GM10847 (cell line): ENCODE data around the gene PUSL1.

Source experiments
- POLR2A ChIP-seq: IDR thresholded peaks from 2 replicates; pipeline ENCODE4 v1.6.1; 2011; ENCODE audit not compliant: insufficient read length; ENCODE audit errors: extremely low read depth

Gene PUSL1

DNA sequence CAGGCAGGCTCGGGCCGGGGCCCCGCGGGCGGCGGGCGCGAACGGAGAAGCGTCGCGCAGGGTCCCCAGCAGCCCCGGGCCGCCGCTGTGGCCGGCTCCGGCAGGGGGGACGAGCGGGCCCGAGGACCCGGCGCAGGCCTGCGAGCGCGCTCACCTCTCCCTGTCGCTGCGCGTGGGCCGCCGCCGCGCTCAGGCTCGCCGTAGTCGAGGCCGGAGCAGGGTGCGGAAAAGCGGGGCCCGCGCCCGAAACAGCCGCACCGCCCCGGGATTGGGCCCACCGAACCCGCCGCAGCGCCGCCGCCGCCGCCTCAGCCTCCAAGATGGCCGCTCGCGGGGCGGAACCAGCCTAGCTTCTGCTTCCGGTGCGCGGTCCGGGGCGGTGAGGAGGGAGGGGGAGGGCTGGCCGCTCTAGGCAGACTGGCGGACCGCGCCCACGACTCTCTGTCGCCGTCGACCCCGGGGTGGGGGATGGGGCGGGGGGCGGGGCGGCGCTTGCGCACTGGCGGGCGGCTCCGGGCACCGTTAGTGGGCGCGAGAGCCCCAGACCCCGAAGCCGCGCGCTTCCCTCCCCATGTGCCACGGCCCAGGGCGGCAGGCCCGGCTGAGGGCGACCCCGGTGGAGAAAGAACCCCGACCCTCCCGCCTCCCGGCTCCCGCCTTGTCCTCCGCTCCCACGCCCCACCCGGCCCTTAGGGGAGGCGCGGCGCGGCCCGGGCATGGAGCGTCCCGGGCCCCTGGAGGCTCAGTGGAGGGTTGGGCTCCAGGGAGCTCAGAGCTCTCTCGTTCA is 34.7 kb upstream of the PUSL1 start, which contains the start of gene UBE2J2:
UBE2J2 (minus strand) TSS at position 343 of the 787 bp plus-strand sequence. CDS start 5,862 bp downstream, outside the sequence.
- TF ChIP-seq POLR2A = peak; percentile 81

DNA sequence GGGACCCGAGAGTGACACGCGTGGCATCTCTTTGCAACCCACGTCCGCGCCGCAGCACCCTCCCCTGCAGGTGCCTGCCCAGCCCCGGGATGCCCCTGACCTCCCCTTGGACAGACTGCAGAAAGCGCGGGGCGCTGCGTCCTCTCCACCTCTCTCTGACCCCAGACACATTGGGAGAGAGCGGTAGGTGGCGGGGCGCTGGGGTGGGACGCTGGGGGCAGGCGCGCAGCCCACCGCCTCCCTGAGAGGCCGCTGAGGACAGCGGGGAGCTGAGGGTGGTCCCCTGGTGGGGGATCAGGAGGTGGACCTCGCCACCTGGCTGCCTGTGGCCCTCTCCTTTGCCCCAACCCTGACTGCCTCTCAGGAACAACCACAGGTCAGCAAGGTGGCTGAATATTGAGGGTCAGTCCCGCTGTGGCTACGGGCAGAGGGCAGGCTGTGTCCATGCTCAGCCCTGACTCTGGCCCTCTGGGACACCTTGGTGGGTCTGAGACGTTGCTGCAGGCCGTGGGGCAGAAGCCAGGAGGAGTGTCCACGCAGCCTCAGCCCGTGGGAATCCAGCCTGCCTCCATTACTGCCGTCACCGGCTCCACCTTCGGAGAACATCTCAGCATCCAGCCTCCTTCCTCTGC is 34.0 kb upstream of the PUSL1 start:
- TF ChIP-seq POLR2A = no peak

DNA sequence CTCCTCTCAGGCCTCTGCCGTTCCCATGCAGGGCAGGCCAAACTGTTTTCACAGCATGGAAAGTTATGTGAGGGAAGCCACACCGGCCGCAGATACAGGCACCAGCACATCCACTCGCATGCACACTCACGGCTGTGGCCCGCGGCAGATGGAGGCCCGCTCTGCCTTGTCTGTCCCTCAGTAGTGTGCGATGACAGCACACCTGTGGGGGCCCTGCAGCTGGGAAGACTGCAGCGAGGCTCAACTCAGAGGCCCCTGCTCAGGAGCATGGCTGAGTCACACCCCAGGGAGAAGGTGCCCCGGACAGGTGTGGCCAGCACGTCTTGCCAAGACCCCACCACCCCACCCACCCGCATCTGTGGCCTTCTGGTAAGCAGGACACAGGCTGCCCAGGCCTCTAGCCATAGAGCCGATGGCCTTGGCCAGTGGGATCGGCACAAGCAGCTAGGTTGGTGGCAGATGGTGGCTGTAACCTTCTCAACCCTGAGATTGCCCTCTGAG is 33.4 kb upstream of the PUSL1 start:
- no peak for TF ChIP-seq POLR2A

DNA sequence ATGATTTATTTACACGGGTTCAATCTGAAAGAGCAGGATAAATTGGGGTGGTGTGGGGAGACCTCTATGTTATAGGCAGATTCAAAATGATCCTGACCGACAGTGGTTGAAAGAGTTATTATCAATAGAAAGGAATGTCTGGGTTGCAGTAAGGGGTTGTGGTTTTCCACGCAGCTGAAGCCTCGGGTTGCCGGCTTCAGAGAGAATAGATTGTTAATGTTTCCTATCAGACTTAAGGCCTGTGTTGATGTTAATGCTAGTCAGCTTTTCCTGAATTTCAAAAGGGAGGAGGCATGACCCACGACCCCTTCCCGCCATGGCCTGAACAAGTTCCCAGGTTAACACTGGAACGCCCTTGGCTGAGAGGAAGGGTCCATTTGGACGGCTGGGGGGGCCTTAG is 32.6 kb upstream of the PUSL1 start:
- TF ChIP-seq POLR2A = no peak

DNA sequence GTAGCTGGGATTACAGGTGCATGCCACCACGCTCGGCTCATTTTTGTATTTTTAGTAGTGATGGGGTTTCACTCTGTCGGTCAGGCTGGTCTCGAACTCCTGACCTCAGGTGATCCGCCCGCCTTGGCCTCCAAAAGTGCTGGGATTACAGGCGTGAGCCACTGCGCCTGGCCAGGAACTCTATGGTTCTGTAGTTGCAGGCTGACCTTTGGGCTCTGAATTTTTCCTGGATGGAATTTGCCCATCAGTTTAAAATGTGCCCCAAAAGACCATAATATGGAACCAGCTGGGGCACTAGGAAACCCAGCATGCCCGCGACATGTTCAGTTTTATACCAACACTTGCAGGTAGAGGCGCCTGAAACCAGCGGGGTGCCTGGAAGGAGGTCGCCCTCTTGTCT is 29.8 kb upstream of the PUSL1 start:
- no peak for TF ChIP-seq POLR2A

DNA sequence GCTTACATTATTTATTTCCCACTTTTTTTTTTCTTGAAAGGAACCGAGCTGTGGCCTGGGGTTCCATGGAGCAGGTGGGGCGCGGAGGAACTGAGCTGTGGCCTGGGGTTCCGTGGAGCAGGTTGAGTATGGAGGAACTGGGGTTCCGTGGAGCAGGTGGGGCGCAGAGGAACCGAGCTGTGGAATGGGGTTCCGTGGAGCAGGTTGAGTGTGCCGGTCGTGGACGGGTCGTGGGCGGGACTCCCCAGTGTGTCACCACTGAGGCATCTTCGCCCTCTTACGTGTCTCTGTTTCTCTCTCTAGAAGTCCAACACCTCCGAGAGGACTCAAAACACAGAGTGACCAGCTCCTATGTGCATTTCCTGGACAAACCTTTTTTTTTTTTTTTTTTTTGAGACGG is 29.4 kb upstream of the PUSL1 start:
- no peak for TF ChIP-seq POLR2A

DNA sequence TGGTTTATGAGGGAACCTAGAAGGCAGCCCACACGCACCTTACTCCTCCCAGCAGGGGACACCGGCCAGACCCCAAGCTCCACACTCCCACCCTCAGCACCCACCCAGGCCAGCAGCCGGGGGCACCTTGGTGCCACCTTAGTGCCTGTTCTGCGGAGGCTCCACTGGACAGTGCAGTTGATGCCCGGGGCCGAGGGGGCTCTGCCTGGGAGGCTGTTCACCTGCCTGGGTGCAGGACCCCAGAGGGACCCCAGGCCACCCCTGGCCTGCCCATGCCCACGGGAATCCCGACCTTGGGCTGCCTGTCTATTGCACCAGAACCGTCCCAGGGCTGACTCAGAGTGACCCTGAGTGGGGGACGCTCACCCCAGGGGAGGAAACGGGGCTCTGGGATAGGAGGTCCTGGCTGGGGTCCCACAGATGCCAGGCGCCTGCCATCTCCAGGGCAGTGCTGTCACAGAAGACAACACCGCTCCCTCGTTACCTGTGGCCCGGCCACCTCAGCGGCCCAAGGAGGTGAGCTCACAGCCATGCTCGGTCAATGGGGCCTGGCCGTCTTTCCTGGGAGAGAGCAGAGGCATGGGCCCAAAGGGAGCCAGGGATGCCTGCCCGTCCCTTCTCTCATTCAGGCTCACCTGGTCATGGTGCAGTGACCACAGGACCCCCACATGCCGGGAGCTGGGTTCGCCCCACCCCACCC is 27.5 kb upstream of the PUSL1 start:
- no peak for TF ChIP-seq POLR2A

DNA sequence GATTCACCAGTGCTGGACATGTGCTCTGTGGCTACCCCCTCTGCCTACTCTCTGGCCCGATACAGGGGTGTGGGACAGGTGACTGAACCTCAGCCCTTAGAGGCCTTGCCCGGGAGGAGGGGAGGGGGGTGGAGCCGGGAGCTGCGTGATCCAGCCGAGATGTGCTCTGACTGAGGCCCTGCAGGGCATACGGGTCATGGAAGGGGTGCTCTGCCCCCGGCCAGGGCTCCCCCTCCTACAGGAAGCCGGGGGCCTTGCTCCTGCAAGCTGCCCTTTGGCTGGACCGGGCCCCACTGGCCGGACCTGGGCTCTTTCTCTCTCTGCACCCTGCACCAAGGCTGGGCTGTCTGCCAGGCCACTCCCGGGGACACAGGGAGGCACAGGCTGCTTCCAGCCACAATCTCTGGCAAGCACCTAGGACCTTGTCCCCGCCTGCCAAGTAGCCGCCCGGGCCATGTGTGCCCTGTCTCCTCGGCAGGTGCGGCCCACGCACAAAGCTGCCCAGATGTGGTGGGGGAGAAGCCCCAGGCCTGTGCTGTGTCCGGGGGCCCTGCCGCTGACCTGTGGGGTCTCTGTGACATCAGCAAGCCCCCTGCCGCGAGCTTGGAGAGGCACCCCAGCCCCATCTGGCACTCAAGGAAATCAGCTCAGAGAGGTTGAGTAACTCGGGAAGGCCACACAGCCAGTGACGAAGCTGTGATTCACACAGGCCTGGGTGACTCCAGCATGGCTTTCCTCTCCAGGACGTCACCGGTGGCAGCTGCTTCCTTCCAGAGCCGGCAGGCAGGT is 26.7 kb upstream of the PUSL1 start:
- TF ChIP-seq POLR2A = no peak

DNA sequence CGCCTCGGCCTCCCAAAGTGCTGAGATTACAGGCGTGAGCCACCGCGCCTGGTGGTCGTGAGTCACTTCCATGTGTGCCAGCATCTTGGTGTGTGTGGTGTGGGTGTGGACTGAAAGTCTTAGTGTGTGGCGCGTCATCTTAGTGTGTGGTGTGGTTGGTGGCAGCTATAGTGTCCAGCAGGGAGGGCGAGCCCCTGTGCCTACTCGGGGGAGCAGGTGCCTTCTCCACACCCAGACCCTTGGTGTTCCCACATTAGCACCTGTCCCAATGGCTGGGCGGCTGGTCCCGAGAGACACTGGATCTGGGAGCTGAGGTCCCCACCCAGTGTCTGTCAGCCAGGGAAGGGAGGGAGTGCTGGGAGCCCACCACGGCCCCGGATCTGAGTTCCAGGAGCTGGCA is 25.4 kb upstream of the PUSL1 start:
- TF ChIP-seq POLR2A = no peak

DNA sequence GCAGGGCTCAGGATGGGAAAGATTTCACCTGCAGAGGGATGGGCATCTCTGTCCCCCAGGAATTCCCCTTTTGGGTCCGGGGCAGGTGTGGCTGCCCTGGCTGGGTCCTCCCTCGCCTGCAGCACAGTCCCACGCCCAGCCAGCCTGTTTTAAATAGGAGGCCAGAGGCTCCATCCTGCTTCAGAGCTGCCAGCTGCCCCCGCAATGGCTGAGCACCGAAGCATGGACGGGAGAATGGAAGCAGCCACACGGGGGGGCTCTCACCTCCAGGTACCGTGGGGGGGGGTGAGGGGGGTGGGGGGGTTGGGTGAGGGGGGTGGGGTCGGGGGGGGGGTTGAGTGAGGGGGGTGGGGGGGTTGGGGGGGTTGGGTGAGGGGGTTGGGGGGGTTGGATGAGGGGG is 24.6 kb upstream of the PUSL1 start:
- TF ChIP-seq POLR2A = no peak

DNA sequence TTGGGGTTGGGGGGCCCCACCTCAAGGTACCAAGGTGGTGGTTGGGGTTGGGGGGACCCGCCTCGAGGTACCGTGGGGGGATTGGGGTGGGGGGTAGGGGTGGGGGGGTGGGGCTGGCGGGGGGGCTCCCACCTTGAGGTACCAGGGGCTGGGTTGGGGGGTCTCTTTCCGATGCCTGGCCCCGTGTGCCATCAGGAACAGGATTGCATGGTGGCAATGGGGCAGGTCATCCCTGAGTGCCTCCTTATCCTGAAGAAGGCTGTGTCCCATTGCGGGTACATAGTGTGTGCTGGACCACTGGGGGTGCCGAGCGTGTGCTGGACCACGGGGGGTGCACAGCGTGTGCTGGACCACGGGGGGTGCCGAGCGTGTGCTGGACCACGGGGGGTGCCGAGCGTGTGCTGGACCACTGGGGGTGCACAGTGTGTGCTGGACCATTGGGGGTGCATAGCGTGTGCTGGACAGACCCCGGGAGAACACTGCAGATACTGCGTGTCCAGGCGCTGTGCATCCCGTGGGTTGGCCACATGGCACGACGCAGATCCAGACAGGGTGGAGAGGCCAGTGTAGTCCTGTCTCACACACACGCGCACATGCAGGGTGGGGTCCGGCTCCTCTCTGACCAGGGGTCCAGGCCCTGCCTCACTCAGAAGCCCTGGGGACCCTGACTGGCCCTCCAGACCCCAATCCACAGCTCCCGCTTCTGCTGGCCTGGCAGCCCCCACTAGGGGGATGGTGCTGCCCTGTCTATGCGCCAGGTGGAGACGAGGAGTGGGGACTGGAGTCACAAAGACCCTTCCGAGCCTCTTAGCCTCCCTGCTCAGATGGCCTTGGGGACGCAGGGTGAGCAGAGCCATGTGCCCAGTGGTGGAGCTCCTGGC is 23.9 kb upstream of the PUSL1 start:
- no peak for TF ChIP-seq POLR2A

DNA sequence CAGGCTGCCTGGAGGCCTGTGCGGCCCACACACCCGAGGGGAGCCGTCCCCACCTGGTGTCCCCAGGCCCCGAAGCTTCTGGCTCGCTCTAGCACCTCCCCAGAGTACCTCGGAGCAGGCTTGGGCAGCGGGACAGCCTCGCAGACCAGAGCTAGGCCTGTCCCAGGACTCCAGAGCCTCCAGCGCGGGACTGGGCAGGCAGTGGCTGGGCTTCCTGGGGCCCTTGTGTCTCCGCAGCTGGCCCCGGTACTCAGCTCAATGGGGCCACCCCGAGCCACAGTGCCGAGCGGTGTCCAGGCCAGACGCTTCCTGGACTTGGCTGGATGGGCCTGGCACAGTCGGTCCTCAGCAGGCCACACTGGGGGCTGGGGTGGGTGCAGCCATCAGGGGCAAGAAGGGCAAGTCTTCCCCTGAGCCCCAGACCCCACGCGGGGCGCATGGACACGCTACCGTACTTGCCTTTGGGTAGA is 23.3 kb upstream of the PUSL1 start:
- no peak for TF ChIP-seq POLR2A

DNA sequence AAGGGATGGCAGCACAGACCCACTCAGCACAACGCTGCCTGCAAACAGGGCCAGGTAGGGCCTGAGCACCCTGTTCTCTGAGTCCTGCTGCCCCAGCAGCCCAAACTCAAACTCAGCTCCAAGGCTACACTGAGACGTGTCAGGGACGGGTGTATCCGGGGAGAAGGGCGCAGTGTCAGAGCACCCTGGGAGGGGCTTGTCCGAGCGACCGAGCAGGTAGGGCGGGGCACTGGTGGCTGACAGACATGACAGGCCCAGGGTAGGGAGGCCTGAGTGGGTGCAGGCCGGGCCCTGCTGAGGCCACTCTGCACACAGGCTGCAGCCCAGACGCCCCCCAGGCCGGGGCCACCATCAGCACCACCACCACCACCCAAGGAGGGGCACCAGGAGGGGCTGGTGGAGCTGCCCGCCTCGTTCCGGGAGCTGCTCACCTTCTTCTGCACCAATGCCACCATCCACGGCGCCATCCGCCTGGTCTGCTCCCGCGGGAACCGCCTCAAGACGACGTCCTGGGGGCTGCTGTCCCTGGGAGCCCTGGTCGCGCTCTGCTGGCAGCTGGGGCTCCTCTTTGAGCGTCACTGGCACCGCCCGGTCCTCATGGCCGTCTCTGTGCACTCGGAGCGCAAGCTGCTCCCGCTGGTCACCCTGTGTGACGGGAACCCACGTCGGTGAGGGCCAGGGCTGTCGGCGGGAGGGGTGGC is 22.6 kb upstream of the PUSL1 start:
- TF ChIP-seq POLR2A = no peak

DNA sequence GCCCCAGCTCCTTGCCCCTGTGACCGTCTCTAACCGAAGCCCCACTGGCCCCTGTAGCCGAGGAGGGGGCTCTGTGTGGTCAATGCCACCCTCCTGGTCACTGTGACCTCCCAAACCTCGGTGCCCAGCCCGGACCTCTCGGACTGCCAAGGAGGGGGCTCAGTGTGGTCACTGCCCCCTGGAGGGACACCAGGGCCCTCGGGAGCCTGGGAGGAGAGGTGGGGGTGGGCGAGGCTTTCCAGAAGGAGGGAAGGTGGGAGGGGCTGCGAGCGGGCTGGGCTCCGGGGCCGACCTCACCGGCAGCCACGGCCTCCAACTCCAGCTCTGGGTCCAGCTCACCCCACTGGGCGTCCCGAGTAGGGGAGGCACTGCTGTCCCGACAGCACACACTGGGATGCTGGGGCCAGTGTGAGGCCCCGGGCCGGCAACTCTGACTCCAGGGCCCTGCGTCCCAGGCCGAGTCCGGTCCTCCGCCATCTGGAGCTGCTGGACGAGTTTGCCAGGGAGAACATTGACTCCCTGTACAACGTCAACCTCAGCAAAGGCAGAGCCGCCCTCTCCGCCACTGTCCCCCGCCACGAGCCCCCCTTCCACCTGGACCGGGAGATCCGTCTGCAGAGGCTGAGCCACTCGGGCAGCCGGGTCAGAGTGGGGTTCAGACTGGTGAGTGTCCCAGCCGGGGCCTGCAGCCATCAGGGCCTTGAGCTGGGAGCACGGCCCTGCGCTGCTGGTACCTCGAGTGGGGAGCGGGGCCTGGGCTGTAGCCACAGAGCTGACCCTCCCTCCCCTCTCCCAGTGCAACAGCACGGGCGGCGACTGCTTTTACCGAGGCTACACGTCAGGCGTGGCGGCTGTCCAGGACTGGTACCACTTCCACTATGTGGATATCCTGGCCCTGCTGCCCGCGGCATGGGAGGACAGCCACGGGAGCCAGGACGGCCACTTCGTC is 21.8 kb upstream of the PUSL1 start:
- no peak for TF ChIP-seq POLR2A
